Activated naive CD8-positive, alpha-beta T cell treated with anti-CD3 and anti-CD28 coated beads, Interleukin-2, amount 10 ng/mL, durations not matched to agents 7 days and 5 days (primary cell): ENCODE measurements around the gene VIT. TPM values are rescaled to one million over a fixed set of nuclear protein-coding genes. Genes with fewer than 3 reads are reported as not detected.
"Not testable (repeated sequence)": the region's sequence is repeated elsewhere in the genome, so short reads cannot be mapped to it uniquely, and the experiment has no call there.

Experiments used
- ATAC-seq: fragments of 150-1000 bp; cut with Tn5 transposase; one replicate; pipeline ENCODE4 v1.10.0; 2021; ENCODE audit warnings: low read depth, moderate library complexity
- POLR2A ChIA-PET: fragments of 350-600 bp; sonication (Branson Sonifier 250); formaldehyde crosslinking; loops from one replicate; lab custom pipeline; 2021; ENCODE audit warnings: antibody characterized with exemption; lab: Charles Lee
- DNase-seq: peaks from one replicate; pipeline ENCODE4 v3.0.0; 2021
- H3K27ac Mint-ChIP-seq: one replicate; pipeline ENCODE4 v1.8.0; 2022; ENCODE audit warnings: mild to moderate bottlenecking, mixed read lengths
- H3K27me3 Mint-ChIP-seq: one replicate; pipeline ENCODE4 v1.8.0; 2022; ENCODE audit warnings: mild to moderate bottlenecking, moderate library complexity, mixed read lengths
- H3K36me3 Mint-ChIP-seq: one replicate; pipeline ENCODE4 v1.8.0; 2021; ENCODE audit warnings: mild to moderate bottlenecking, mixed read lengths
- H3K4me1 Mint-ChIP-seq: one replicate; pipeline ENCODE4 v1.8.0; 2021; ENCODE audit warnings: mixed read lengths
- H3K4me3 Mint-ChIP-seq: one replicate; pipeline ENCODE4 v1.8.0; 2022; ENCODE audit warnings: mild to moderate bottlenecking, moderate library complexity, mixed read lengths
- H3K9me3 Mint-ChIP-seq: one replicate; pipeline ENCODE4 v1.8.0; 2021; ENCODE audit warnings: mixed read lengths
- total RNA-seq, 2 experiments: library from RNA; stranded (reverse); gene quantifications; one replicate each; pipeline ENCODE4 v1.2.3, GENCODE V29; 2021

Gene VIT
- total RNA-seq, 2 experiments from 2014 or later, result not detected

DNA sequence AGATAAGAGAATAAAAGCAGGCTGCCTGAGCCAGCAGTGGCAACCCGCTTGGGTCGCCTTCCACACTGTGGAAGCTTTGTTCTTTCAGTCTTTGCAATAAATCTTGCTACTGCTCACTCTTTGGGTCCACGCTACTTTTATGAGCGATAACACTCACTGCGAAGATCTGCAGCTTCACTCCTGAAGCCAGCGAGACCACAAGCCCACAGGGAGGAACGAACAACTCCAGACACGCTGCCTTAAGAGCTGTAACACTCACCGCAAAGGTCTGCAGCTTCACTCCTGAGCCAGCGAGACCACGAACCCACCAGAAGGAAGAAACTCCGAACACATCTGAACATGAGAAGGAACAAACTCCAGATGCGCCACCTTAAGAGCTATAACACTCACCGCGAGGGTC is 7.5 kb upstream of the VIT start:
- H3K27ac Mint-ChIP-seq, H3K36me3 Mint-ChIP-seq, POLR2A ChIA-PET, ATAC-seq, H3K9me3 Mint-ChIP-seq, DNase-seq, H3K4me1 Mint-ChIP-seq: not testable (repeated sequence)
- peaks cover 13% of the 10 kb centered on the region for H3K27me3 Mint-ChIP-seq
- H3K4me3 Mint-ChIP-seq, result peak overlapping the region; percentile 55

DNA sequence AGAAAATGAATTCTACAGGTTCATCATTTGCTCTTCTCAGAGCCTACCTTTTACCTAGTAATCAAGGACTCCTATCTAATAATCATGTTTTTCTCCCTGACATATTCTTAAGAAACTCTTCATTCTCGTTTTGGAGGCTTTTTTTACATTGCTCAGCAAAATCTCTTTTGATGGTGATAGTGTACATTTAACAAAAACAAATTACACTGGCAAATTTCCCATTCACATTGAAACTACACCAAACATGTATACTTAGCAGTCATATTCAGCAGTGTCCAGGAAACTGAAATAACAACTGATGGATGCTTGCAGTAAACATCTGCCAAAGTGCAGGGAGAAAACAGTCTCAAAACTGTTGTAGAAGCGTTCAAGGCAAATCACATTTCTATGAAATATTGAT is 4.4 kb upstream of the VIT start:
- Mint-ChIP-seq H3K36me3 (no peaks in the 10 kb centered on the region), H3K9me3 (no peaks in the 10 kb centered on the region), H3K4me1 (peaks cover 5% of the 10 kb centered on the region), H3K27me3 (peaks cover 21% of the 10 kb centered on the region), H3K27ac (no peak overlapping the region), H3K4me3 (no peak overlapping the region)
- DNase-seq (no peak), ATAC-seq (no peak)
- POLR2A ChIA-PET, result no interaction called here

DNA sequence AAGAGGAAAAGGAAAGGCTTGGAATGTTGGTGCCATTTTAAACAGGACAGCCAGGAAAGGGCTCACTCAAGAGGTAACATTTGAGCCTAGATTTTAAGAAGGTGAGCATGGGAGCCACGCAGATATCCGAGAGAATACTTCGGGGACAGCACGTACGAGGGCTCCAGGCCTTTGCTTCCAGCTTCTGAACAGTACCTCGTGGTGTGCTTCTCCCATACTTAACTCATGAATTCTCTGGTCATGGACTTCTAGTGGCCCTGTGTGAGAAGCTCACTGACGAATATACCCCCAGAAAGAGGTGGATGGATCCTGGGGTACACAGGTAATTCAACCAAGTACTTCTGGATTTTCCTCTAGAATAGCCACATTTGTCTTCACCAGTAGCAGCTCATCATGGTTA is 2.7 kb upstream of the VIT start:
- POLR2A ChIA-PET, result no interaction called here
- ATAC-seq, result no peak
- Mint-ChIP-seq H3K9me3 (no peaks in the 10 kb centered on the region), H3K27ac (no peak overlapping the region), H3K27me3 (peaks cover 26% of the 10 kb centered on the region), H3K4me1 (peaks cover 5% of the 10 kb centered on the region), H3K4me3 (no peak overlapping the region), H3K36me3 (no peaks in the 10 kb centered on the region)
- DNase-seq, result no peak

DNA sequence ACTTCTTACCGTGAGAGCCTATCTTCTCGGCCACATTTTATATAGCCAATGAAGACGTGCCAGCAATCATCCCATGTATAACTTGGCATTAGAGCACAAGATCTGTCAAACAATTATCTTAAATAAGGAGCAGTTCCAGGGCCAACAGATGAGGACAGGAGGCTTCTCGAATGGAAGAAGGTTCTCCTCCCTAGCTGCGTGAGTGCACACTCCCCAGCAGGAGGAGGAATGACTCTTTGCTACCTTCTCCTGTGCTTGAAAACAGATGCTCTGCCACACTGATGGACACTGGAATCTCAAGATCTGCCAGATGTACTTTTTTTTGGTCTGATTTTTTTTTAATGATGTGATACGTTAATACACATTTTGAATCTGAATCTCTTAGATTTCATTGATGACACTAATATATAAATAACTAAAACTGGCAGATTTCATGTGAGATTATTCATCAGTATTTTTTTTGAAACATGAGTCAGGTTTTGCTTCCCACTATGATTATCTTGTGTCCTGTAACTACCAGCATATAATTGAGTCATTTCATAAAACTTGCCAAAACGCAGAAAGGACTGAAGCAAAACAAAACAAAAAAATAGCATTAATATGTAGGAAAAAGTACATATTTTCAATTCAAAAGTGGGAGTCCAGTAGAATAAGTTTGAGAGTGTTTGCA is 626 bp upstream of the VIT start:
- DNase-seq (no peak), ATAC-seq (no peak)
- POLR2A ChIA-PET, result no interaction called here
- no peaks in the 10 kb centered on the region for H3K36me3 Mint-ChIP-seq
- H3K4me3 Mint-ChIP-seq, result no peak overlapping the region
- no peaks in the 10 kb centered on the region for H3K4me1 Mint-ChIP-seq
- H3K9me3 Mint-ChIP-seq, result no peaks in the 10 kb centered on the region
- no peak overlapping the region for H3K27ac Mint-ChIP-seq
- peaks cover 21% of the 10 kb centered on the region for H3K27me3 Mint-ChIP-seq

DNA sequence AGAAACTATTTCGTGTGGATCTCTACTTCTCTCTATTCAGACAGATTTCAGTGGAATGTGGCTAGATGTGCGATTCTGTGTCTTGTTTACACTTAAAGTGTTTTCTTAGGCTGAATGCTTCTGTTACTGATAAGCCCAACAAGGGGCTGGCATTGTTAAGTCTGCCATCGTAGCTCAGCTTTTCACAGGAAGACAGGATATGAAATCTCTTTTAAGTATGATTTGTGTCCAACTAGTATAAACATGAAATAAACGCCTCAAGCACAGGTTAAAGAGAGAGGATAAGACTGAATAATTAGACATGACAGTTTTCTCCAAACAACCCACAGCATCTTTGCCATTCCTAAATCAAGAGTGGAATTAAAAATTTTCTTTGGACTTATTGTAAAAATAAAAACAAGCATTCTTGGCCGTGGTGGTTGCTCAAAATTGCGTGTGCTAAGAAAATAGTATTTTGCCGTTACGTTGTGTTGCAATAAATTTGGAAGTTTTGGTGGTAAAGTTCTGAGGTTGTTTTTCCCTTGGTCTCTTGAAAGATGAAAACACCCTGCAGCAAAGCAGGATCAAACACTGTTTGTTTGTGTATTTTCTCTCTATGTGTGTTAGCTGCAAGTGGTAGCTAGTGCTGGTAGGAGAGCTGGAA is 1.0 kb downstream of the VIT start:
- ATAC-seq (no peak), DNase-seq (no peak)
- Mint-ChIP-seq H3K36me3 (no peaks in the 10 kb centered on the region), H3K27me3 (peaks cover 15% of the 10 kb centered on the region), H3K4me3 (no peak overlapping the region), H3K27ac (no peak overlapping the region), H3K4me1 (no peaks in the 10 kb centered on the region), H3K9me3 (no peaks in the 10 kb centered on the region)
- POLR2A ChIA-PET, result no interaction called here

DNA sequence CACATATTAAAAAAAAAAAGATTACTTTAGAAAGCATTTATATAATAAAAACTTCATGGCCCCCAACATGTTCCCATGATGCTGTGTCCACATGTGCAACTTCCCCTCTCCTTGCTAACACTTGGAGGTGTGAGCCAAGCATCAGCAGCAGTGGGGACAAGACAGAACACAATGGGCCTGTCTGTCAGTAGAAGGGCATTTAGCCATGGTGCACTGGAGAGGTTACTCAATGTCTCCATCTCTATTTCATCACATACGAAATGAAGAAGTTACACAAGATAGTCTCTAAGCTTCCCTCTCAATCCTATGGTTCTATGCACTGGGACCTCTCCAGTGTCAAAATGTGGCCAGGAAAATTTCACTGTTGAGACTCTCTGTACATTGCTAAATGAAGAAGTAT is 2.5 kb downstream of the VIT start:
- H3K9me3 Mint-ChIP-seq, result no peaks in the 10 kb centered on the region
- peaks cover 15% of the 10 kb centered on the region for H3K27me3 Mint-ChIP-seq
- DNase-seq (no peak), ATAC-seq (no peak)
- no peak overlapping the region for H3K4me3 Mint-ChIP-seq
- POLR2A ChIA-PET, result no interaction called here
- H3K27ac Mint-ChIP-seq, result no peak overlapping the region
- no peaks in the 10 kb centered on the region for H3K36me3 Mint-ChIP-seq
- H3K4me1 Mint-ChIP-seq, result no peaks in the 10 kb centered on the region

DNA sequence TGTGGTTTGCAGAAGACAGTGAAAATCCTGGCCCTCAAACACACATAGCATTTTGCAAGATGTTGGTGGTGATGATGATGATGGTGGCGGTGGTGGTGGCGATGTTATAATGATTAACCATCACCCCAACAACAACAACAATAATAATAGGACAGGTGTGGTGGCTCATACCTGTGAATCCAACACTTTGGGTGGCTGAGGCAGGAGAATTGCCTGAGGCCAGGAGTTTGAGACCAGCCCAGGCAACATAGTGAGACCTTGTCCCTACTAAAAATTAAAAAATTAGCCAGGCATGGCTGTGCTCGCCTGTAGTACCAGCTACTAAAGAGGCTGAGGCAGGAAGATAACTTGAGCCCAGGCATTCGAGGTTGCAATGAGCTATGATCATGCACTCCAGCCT is 3.8 kb downstream of the VIT start:
- Mint-ChIP-seq H3K27me3 (peaks cover 15% of the 10 kb centered on the region), H3K4me1 (no peaks in the 10 kb centered on the region), H3K4me3 (no peak overlapping the region), H3K36me3 (no peaks in the 10 kb centered on the region), H3K9me3 (no peaks in the 10 kb centered on the region), H3K27ac (no peak overlapping the region)
- POLR2A ChIA-PET, result no interaction called here
- ATAC-seq (no peak), DNase-seq (no peak)

DNA sequence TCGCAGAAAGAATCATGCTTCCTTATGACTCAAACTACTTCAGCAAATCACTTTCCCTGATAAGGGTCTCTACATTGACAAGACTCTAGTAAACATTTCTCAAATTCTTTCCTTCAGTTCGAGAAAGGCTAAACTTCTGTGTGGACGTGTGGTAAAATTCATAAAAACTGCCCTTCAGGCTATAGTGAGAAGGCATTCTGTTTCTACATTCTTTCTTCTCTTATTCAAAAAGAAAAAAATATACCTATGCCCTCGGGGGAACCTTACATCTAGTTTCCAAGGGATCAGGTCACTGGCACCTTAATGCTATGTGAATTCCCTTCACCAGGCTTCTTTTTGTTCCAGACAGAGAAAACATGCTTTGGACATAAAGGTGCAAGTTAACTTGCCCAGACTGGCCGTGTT is 4.9 kb downstream of the VIT start:
- ATAC-seq (no peak), DNase-seq (no peak)
- Mint-ChIP-seq H3K9me3 (no peaks in the 10 kb centered on the region), H3K27ac (no peak overlapping the region), H3K36me3 (no peaks in the 10 kb centered on the region), H3K4me1 (no peaks in the 10 kb centered on the region), H3K27me3 (peaks cover 10% of the 10 kb centered on the region), H3K4me3 (no peak overlapping the region)
- POLR2A ChIA-PET, result no interaction called here

DNA sequence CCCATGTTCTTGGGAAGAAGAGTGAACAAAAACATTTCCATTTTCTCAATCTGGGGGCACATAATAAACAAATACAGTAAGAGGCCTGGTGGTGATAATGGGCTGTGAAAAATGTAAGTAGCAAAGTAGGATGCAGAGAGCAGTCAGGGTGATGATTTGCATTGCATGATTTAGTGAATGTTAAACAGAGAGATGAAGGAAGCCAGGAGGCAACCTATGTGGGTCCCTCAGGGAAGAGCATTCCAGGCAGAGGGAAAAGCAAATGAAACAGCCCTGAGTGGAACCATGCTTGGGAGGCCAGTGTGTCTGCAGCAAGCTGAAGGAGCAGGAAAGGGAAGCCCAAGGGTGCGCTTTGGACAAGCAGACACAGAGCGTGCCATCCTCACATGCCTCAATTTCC is 5.4 kb downstream of the VIT start:
- no peaks in the 10 kb centered on the region for H3K36me3 Mint-ChIP-seq
- H3K27ac Mint-ChIP-seq, result no peak overlapping the region
- no peaks in the 10 kb centered on the region for H3K9me3 Mint-ChIP-seq

DNA sequence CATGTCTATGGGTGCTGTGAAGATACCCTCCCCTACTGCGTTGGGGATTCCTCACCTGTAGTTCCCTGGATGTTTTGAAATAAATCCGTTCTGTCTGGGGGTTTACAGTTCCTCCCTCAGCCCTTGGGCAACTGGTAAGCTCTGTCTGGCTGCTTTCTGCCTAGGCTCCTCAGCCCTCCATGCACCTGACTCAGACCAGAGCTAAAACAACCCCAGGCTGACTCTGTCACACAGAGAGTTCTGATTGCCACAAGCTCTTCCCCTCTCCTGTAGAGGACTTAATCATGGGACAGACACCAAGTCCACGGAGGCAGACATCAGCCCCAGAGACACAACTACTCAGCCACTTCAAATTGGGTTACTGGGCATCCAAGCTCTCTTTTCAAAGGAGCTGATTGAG is 6.3 kb downstream of the VIT start:
- peaks cover 4% of the 10 kb centered on the region for H3K27me3 Mint-ChIP-seq
- POLR2A ChIA-PET, result no interaction called here
- no peak overlapping the region for H3K27ac Mint-ChIP-seq
- DNase-seq (no peak), ATAC-seq (no peak)
- no peaks in the 10 kb centered on the region for H3K9me3 Mint-ChIP-seq
- H3K4me3 Mint-ChIP-seq, result no peak overlapping the region
- no peaks in the 10 kb centered on the region for H3K4me1 Mint-ChIP-seq
- H3K36me3 Mint-ChIP-seq, result no peaks in the 10 kb centered on the region

More for the DNA sequence above, 5.4 kb downstream of the VIT start:
- no peak overlapping the region for H3K4me3 Mint-ChIP-seq
- DNase-seq, result no peak
- H3K4me1 Mint-ChIP-seq, result no peaks in the 10 kb centered on the region
- H3K27me3 Mint-ChIP-seq, result peaks cover 5% of the 10 kb centered on the region
- ATAC-seq, result no peak
- POLR2A ChIA-PET, result no interaction called here

DNA sequence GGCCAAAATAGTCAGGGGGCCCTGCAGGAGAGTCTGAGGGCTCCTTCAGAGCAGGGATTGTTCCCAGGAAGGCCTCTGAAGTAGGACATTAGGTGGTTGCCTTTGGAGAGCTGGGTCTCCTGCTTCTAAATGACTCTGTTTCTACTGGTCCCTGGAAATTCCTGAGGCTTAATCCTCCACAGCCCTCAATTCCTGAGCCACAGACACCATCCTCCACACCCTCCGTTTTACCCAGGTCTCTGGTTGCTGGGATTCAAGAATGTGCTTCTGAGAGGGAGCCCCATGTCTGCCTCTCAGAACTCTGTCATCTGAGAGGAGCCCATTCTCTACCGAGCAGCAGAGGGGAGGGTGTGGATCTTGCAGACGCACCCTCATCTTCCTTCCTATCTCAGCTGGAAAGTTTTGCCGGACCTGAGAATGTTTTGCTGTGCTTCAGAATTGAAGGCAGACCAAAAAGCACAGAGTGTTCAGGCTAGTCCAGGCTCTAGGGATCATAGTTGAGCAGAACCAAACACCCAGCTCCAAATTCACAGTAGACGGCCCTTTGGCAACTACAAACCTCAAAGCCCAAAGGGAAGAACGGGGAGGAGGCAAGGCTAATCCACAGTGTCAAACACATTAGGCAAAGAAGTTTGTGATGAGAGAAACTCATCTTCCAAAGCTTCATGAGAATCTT is 8.1 kb downstream of the VIT start:
- ATAC-seq (no peak), DNase-seq (no peak)
- peaks cover 3% of the 10 kb centered on the region for H3K27me3 Mint-ChIP-seq
- POLR2A ChIA-PET, result interaction anchor here (0.7 kb wide), 1 partner anchor 98 kb away, joined by 4 read pairs; no protein-coding TSS in a partner anchor
- H3K36me3 Mint-ChIP-seq, result no peaks in the 10 kb centered on the region
- no peak overlapping the region for H3K27ac Mint-ChIP-seq
- no peaks in the 10 kb centered on the region for H3K9me3 Mint-ChIP-seq
- H3K4me1 Mint-ChIP-seq, result no peaks in the 10 kb centered on the region
- H3K4me3 Mint-ChIP-seq, result no peak overlapping the region

DNA sequence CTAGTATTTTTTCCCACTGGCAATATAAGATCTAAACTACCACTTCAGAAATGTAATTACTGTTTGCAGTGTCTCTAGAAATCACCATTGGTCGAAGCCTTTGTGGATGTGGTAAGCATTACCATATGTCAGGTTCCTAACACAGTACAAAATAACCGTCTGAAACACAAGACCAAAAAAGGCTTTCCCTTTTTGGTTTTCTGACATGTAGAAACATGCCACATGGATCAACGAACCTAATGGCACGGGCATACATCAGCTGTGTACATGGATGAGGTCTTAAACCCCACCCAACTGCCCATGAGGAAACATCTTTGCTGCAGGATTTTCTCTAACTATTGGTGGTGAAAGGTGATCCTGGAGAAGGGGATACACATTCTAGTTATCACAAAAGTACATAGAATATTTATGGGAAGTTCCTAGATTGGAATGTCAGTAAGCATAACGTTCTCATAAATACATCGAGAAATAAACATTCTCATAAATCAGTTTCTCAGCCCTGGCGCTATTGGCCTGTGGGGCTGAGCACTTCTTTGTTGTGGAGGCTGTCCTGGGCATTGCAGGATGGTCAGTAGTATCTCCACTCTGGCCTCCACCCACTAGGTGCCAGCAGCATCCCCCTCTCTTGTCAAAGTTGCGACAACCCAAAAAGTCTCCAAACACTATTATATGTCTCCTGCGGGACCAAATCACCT is 9.0 kb downstream of the VIT start:
- Mint-ChIP-seq H3K4me3 (no peak overlapping the region), H3K4me1 (no peaks in the 10 kb centered on the region), H3K9me3 (no peaks in the 10 kb centered on the region), H3K27me3 (peaks cover 3% of the 10 kb centered on the region), H3K36me3 (no peaks in the 10 kb centered on the region), H3K27ac (no peak overlapping the region)
- DNase-seq (no peak), ATAC-seq (no peak)
- POLR2A ChIA-PET, result no interaction called here

DNA sequence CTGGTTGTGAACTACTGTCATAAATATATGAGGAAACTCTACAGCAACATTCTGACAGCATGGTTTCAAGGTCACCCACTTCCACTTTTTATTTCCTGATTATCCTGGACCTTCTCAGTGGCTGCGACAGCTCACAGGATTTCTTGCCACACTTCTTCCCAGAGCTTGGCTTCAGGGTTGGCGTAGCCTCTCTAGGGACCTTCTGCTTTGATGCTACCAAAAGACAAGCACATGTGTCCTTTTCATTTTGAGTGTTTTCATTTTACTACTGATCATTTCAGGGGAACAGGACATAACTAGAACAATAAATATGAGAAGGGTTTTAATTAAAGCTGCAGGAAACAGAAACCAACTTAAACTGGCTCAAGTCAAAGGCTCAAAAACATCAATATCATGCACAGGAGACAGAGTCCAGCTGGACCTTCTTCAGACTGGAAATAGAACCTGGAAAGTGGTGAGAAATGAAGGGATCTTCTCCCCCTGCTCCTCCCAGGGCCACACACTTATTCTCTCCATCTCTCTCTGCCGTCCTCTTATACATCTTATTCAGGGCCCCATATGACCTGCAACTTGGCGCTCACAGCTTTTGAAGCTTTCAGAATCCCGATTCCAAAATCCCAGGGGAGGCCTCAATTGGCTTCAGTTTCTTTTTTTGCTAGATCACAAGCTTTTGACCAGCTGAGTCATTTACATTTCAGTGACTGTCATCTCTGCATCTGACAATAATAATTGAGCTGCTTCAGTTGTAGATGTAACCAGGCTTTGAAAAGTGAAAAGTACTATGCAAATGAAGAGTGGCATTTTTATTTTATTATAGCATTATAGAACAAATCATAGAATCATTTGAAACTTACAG is 9.7 kb downstream of the VIT start:
- peaks cover 6% of the 10 kb centered on the region for H3K27me3 Mint-ChIP-seq
- no peaks in the 10 kb centered on the region for H3K4me1 Mint-ChIP-seq
- no peak for ATAC-seq

More for the DNA sequence above, 9.7 kb downstream of the VIT start:
- H3K27ac Mint-ChIP-seq, result no peak overlapping the region
- no peaks in the 10 kb centered on the region for H3K36me3 Mint-ChIP-seq
- no peak overlapping the region for H3K4me3 Mint-ChIP-seq
- H3K9me3 Mint-ChIP-seq, result peaks cover 4% of the 10 kb centered on the region
- DNase-seq, result no peak
- POLR2A ChIA-PET, result no interaction called here
